HG02623 (cell line): ENCODE measurements around the gene RARB.

Experiments
- ATAC-seq: cut with Tn5 transposase; IDR thresholded peaks from one replicate; pipeline ENCODE4 v1.9.1; 2021; ENCODE audit warnings: moderate library complexity; ENCODE audit not compliant: unreplicated experiment

Gene RARB

DNA sequence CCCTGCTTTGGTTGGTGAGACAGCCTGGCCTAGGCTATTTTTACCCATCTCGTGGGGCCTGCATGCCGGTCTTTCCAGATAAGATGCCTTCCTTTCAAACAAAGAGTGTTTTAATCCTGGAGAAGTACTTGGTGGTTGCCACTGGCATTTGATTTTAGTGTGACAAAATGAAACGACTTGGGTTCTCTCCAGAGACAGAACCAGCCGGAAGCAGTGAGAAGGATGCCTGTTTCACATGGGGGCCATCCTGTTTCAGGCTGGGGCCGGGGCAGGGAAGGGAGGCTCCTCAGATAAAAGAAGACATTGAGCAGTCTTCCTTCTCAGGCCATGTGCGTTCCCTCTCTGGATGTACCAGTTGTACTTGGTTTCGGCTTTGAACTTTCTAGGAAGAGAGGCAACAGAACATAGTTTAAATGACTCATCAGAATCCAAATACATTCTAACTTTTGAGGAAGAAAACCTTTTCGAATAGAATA lies 161.8 kb downstream of the RARB start:
- no peak for ATAC-seq

DNA sequence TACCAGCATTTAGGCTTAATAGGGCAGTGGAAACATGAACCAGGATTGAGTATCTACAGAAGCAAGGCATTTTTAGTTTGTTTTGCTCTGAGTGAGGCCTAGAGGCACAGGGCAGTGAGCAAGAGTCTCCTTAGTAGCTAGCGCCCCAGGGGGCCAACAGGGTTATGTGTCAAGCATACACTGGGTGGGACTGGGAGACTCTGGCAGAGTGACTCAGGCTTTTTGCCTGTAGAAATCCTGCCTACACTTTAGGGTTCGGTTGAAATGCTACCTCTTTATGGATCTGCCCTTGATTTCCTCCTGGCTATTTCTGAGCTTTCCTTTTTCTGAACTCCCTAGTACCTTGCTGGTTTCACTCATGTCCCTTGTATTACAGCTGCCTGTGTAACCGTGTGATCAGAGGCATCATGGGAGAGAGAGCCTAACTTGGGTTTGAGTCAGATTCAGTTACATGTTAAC lies 164.5 kb downstream of the RARB start:
- no peak for ATAC-seq

DNA sequence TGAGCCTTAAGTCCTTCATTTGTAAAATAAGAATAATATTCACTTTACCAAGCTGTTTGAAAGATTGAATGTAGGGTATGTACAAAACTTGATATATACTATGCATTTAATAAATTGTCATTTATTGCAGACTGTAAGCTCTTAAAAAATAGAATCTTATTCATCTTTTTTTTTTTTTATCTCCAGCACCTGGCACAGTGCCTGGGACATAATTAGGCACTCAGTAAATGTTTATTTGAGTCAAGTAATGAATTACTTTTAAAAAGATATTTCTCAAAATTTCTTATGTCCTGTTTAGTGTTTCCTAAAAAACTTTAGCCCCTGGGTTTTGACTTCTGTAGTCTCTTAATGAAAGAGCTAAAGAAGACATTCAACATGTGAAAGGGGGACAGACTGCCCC lies 164.9 kb downstream of the RARB start:
- ATAC-seq: no peak

DNA sequence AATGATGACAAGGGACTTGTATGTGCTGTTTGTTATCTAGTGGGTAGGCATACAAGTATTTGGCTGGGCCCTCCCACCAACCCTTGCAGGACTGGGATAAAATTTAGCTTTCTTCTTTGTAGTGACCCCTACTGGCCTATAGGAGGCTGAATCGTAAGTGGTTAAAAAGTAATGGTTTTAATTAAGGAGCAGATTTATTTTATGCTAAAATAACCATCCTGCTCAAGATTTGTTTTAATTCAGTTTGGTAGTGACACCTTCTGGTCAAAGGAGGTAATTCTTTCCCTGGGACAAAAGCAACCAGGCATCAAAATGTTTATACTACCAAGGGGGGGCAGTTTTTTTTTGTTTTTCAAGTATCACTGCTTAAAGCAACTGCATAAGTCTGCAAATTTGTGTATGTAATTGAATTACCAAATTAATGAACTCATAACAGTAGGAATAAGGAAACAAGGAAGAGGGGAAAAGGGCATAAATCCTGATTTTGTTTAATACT lies 166.0 kb downstream of the RARB start:
- peak; percentile 51 for ATAC-seq

GRCh38 chr3:25597535-25598101 lies 169.6 kb downstream of the RARB start:
- ATAC-seq: no peak

DNA sequence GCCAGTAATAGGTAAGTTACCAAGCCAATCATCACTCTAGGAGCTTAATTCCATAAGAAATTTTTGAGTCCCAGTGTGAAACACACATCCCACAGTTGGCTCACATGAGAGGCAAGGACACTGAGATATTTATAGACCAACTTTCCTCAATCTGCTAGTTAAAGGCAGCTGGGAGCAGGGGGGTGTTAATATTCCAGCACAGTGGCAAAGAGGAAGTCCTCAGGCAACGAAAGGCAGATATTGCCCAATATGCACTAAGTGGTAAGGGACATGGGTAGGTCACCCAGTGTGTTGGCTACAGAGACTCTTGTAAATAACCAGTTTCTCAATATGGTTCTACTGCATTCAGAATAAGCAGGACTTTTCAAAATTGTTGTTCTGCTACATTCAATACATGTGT lies 175.6 kb downstream of the RARB start:
- ATAC-seq: no peak

- ATAC-seq: no peak
Observed at GRCh38 chr3:25604107-25604805, 176.2 kb downstream of the RARB start.

DNA sequence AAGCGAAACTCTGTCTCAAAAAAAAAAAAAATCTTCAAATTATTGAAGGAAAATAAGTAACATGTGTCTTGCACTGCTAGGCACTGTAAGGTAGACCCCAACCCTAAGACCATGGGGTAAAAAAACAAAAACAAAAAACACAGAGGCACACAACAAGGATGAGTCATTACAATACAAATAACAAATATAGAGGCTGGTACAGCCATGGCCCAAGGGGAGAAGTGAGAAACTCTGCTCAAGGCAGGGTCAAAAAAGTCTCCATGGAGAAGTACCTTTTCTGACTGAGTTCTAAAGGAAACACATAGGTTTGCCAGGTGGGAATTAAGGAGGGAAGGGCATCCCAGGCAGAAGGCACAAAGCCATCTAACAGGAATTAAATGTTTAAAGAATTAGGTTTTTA lies 182.1 kb downstream of the RARB start:
- no peak for ATAC-seq

DNA sequence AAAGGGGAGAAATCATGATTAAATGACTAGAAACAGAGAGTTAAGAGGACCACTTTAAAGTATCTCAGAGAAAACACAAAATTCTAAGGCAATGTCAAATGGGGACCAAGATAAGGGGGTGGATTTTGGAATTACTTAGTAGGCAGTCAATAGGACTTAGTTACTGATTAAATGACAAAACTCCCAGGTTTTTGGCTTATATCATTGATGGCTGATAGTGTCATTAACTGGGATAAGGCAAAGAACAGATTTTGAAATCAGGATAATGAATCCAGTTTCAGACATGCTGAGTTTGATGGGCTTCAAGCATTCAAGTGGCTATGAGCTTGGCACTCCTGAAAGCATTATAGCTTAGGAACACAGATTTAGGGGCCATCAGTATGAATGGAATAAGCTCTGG lies 182.7 kb downstream of the RARB start:
- ATAC-seq: no peak

GRCh38 chr3:25611193-25611592 lies 183.1 kb downstream of the RARB start:
- ATAC-seq: no peak

GRCh38 chr3:25618028-25618427 lies 190.0 kb downstream of the RARB start:
- no peak for ATAC-seq

GRCh38 chr3:25619382-25619781 lies 191.3 kb downstream of the RARB start:
- no peak for ATAC-seq

- no peak for ATAC-seq
Observed at GRCh38 chr3:25620493-25620892, 192.4 kb downstream of the RARB start.

DNA sequence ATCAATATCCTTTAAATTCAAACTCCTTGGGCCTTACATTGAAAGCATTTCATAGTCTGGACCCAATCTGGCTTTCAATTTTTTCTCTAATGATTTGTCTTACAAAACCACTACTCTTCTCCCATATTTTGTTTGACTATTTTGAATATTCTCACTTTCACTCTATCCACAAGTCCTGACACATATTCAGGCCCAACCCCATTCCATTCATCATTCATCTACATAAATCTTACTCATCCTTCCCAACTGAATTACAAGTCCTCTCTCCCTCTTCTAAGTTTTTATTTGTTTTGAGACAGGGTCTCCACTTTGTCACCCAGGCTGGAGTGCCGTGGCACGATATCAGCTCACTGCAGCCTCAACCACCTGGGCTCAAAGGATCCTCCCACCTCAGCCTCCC lies 193.0 kb downstream of the RARB start:
- ATAC-seq: no peak

DNA sequence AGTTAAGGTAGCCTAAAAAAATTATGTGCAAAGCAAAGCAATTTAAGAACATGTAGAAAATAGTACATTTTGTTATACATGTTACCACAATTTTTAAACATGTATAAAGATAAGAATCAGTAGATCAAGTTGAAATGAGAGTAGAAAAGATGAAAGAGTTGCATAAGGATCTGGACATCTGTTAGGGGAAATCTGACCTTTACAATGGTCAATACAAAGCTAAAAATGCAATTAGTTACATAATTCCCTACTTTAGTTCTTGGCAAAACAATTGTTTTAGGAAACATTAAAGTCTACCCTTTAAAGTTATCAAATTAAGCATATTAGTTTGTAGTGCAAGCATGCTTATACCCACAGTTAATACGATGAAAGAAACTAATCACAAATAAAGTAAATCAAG lies 203.9 kb downstream of the RARB start:
- ATAC-seq: no peak

DNA sequence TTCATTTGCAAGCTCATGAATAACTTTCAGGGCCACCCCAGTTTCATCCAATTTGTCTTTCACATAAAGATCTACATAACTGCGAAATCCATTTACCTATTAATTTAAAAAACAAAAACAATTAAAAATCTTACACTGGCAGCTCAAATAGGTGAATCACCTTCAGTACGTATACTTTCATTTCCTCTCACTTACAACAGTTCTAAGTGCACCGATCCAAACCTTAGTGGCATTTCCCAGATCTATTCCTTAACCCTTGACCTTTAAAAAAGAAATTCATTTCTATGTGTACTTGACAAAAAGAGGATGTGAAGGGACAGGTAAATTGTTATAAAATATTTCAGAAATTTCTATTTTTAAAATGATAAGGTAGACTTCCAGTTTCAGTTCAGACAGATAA lies 205.9 kb downstream of the RARB start:
- ATAC-seq: no peak

- no peak for ATAC-seq
Observed at GRCh38 chr3:25635038-25635437, 207.0 kb downstream of the RARB start.
